NCI-H774 (cell line): ENCODE data around the gene CYB561D1.
A peak's percentile ranks its signal among the peaks of the same experiment; 100 is the strongest.

Experiments used
- DNase-seq: peaks from one replicate; lab custom pipeline; 2025; lab: John Stamatoyannopoulos, UW

The CYB561D1 gene

GRCh38 chr1:109481646-109482045 lies 12.2 kb upstream of the CYB561D1 start:
- no peak for DNase-seq

GRCh38 chr1:109482242-109482641 lies 11.7 kb upstream of the CYB561D1 start:
- DNase-seq = no peak

DNA sequence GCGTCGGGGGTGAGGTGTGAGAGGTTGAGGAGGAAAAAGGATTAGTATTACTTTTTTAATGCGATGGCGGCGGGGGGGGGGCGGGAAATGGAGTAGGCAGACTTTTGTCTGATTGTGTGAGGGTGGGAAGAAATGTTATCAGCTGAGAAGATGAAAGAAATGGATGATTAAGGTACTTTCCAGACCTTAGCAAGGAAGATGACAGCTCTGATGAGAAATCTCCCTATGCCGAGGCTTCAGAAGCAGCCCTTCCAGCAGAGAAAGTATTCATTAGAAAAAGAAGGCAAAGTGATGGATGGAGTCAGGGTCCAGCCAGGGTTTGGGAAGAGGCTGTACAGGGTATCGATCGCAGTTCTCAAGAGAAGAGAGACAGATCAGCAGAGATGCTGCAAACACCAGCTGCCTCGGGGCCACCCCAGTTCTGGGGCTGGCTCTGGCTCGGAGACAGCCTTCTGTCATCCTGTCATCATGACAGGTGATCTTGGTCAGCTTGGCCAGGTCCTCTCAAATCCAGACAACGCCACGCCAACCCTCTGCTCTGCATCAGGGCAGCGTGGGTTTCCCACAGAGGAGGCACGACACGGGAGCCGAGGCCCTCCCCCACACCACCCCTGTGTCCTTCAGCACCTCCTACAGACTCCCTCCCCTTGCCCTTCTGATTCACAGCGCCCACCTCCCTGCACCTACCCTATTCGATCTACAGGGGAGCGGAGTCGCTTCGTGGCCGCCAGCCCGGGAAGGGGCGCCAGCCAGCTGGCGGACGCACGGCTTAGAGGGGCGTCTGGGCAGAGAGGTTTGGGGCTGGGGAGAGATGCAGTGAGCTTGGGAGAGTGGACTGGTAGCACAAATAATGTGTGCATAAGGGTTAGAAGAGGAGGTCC lies 10.9 kb upstream of the CYB561D1 start:
- DNase-seq = no peak

DNA sequence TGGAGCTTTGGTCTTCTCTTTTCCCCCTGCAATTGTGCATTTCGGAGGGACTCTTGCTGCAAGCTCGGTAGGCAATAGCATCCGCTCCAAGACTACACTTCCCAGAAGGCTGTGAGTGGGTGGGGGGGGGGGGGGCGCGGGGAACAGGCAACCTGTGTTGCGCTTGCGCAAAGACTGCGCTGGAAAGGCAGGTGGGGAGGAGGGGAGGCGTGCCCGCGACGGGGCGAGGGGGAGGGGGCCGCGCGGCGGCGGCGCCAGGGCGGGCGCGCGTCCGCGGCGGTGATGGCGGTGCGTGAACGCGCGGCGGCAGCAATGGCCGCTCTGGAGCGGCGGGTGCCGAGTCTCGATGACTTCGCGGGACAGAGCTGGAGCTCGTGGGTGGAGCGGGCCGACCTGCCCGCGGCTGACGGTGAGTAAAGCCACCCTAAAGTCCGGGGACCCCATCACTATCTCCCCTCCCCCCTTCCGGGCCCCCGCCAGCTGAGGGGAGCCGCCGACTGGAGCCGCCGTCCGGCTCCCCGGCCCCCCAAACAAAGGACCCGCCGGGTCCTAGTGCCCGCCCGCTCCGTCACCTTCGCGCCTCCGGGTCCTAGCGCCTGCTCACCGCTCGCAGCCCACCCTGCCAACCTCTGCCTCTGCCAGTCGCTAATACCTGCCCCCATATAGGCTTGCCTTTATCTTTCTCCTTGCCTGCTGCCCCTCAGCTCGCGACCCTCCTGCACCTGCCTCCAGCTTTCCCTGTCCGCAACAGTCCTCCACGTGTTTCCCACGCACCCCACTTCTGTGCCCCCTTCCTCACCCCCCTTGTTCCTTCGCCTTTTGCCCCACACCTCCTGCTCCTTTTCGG lies 10.0 kb upstream of the CYB561D1 start, which contains the start of gene ATXN7L2:
Gene ATXN7L2, plus strand, starts transcription at position 234 of the 847 bp plus-strand sequence. Its CDS starts 49 bp downstream, at position 283.
- DNase-seq = peak; percentile 88

DNA sequence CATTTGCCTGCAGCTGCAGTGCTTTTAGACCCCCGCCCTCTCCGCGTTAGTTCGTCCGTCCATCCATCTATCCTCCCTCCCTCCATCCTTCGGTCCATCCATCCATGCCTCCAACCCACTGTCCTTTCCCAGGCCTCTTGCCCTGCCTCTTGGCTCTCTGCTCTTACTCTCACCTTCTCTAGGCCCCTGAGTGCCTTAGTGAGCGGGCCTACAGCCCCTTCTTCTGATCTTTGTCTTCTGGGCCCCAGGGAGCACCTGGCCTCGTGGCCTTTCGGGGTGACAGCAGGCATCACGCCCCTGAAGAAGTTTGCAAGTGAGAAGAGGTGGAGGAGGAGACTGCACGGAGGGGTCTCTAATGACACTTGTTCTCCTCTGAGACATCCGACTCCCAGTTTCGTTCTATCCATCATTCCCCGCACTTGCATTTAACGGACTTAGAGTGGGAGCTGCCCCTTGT lies 9.3 kb upstream of the CYB561D1 start:
- no peak for DNase-seq

DNA sequence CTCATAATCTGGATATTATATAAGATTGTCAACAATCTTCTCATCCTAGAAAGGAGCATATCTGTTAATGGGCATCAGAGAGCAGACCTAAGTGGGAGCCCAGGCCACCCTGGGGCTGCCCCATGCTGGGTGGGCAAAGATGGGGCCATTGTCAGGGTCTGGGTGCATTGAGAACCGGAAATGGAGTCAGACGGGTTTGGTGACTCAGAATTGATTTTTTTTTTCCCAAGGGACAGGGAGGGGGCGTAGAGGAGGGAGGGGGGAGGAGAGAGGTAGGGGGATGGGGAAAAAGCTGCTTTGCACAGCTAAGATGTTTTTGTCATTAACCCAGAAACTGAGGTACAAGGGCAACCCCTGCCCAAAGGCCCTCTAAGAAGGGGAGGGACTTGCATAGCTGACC lies 8.9 kb upstream of the CYB561D1 start:
- no peak for DNase-seq

GRCh38 chr1:109487261-109487660 lies 6.6 kb upstream of the CYB561D1 start:
- DNase-seq = no peak

GRCh38 chr1:109488201-109488600 lies 5.7 kb upstream of the CYB561D1 start:
- no peak for DNase-seq

GRCh38 chr1:109488696-109489095 lies 5.2 kb upstream of the CYB561D1 start:
- no peak for DNase-seq

DNA sequence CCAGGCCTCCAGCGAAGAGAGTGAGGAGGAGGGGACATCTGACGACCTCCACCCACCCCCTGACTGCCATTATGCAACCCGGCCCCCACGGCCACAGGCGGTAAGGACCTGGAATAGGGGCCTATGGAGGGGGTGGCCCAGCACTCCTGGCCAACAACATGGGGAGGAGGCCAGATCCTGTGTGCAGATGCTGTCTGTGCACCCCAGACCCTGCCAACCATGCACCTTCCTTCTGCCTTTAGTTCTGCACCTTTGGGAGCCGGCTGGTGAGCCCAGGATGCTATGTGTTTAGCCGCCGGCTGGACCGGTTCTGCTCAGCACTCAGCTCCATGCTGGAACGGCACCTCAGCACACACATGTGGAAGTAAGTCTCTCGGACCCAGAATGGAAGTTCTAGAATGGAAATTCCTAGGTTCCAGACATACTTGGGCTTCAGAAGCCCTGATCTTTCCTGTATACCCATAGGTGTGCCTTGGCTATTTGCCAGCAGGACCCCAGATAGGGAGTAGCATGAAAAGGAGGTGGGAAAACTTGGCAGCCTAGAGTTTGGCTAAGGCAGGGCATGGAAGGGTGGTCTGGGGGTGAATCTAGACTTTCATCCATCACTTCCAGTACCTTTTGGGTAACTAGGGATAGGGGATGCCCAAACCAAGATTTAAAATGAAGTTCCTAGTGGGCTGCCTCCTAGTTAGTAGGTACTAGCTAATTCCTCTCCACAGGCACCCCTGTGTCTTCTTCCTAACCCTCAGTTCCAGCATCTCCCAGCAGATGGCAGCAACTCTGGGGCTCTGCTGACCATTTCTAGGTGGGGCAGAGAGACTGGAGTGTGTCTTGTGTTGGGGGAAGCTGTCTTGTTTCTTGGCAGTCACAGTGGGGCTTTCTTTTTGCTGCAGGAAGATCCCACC lies 3.6 kb upstream of the CYB561D1 start:
- DNase-seq = no peak

DNA sequence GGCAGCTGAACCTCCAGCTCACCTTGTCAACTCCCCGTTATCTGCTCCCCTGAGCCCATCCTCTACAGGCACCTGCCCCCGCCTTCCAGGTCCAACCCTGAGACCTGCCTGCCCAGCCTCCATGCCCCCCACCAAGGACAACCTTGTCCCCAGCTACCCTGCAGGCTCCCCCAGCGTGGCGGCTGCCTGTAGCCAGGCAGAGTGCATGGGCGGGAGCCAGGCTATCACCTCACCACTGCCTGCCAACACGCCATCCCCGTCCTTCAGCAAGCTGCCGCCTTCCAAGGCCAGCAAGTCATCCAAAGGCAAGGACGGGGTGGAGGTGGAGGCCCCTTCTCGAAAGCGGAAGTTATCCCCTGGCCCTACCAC lies 3.0 kb upstream of the CYB561D1 start:
- no peak for DNase-seq

DNA sequence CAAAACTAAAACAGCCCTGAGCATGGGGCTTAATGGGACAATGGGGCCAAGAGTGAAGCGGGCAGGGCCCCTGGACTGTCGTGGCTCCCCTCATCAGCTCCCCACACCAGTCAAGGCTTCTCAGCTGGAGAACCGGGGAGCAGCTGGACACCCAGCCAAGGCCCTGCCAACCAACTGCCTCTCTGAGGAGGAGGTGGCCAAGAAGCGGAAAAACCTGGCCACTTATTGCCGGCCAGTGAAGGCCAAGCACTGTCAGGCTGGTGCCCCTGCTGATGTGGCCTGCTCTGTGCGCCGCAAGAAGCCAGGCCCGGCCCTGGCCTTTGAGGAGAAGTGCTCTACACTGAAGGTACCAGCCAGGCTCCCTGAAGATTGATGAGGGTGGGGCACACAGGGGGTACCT lies 2.5 kb upstream of the CYB561D1 start:
- no peak for DNase-seq

GRCh38 chr1:109492779-109493178 lies 1.1 kb upstream of the CYB561D1 start:
- DNase-seq = no peak

DNA sequence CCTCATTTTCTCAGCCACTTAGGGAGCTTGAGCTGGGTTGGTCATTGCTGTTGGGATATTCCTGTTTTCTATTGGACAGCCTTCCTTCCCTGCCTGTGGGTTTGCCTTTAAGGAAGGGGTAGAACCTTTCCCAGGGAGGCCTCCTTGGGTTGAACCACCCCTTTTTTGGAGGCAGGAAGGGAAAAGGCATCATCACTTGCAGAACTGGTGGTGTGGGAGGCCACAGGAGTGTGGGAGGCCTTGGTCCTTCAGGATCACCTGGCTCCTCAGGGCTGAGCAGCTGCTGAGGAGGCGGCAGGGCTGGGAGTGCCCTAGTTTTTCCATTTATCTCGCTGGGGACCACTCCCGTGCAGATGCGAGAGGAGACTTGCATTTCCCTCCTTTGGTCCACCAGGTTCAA lies 667 bp upstream of the CYB561D1 start:
- no peak for DNase-seq

- no peak for DNase-seq
Observed at GRCh38 chr1:109495738-109496137, 1.8 kb downstream of the CYB561D1 start.

DNA sequence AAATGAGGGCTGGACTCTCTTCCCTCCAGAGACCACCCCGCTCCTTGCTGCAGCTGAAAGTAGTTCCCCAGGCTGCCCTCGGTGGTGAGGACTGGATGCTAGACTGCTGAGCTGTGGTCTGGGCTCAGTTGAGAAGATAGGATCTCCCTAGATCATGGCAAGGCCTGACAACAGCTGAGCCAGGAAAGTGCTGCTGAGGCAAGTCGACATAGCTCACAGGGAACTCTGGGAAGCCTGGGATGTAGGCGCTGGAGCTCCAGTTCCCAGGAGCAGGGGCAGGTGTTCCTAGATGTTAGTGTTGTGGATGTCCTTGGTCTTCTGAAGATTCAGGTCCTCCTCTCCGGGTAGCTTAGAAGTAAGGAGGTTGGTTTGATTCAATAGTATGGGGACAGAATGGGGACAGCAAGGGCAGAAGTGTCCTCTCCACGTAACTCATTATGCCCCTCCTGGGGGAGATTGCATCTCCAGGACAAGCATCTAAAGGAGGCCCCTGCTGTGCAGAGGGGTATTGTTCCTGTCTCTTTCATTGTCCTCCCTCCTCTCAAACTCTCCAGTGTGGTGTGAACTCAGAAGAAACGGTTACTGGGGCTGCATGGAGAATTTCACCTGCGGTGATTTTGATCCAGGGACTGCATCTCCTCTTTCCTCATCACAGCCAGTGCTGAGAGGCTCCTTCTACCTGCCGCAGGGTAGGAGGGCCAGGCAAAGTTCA lies 3.7 kb downstream of the CYB561D1 start:
- DNase-seq = no peak

DNA sequence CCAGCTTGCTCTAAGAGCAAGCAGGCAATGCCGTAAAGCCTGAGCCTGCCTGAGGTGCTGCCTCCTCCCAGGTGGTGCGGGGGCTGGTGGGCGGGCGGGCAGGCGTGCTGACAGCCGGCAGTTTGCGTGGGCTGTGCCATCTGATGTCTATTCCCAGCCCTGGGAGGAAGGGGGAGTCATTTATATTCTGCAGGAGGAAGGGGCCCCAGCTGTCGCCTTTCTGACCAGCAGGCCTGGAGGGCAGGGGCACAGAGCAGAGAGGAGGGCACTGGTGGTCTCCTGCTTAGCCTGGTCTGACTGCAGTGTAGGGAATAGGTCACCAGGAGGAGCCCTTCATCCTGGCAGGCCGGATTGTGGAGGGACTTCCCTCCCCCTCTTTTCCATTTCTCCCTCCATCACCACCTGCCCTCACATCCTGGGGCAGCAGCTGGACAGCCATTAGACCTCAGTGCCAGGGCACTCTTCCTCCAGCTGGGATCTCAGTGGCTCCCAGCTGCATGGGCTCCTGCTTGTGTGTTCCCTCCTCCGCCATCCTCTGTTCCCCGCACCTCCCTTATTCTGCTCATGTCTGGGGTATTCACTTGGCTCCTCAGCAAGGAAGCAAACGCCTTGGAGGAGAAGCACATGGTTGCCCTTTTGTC lies 4.4 kb downstream of the CYB561D1 start:
- DNase-seq = no peak

DNA sequence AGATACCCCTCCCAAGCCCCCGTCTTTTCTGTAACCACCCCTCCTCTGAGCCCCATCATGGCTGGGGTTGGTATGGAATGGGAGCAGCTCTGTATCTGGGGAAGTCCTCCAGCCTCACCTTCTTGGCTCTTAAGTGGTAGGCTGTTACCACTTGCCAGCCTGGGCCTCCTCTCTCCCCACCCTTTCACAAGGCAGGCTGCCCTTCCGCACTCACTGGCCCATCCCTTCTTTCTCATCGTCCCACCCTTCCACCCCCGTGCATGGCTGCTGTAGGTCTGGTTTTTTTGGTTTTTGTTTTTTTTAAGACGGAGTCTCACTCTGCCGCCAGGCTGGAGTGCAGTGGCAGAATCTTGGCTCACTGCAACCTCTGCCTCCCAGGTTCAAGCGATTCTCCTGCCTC lies 5.2 kb downstream of the CYB561D1 start:
- DNase-seq = no peak

DNA sequence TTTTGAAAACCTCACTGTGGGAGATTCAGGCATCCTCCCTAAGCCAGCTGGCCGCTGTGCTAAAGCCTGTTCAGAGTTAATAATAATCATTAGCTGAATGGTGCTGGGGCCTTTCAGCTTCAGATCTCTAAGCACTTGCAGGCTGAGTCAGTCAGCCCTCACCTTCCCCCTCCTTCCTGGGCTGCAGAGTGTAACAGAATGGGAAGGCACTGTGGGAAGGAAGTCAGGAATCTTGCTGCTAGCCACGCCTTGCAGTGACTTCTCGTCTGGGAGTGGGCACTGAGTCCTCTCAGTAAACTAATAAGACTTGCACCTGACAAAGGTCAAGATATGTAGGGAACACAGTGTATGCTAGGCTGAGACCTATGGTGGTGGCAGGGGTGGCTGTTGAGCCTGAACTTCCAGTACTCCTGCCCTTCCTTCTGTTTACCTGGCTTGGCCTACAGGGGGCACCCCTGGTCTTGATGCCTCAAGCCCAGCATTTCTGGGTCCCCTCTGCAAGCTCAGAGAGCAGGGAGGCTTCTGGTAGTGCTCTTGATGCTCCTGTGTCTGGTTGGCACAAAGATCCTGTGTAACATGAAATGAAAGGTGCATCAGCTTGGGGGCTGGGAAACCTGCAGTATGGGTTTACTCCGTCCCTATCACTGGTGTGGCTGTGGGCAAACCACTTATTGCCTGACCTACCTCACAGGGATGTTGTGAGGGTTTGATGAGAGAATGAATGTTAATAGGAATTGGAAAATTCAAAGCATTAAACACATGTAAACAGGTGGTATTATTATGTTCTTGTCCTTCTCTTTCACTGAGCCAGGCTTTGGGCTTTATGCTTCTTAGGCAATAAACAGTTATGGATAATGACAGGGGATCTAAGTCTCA lies 6.0 kb downstream of the CYB561D1 start:
- no peak for DNase-seq

- no peak for DNase-seq
Observed at GRCh38 chr1:109500941-109501381, 7.1 kb downstream of the CYB561D1 start.
